Keratinocyte (primary cell): ENCODE measurements around the gene KLHL25.
"Not testable (repeated sequence)": the region's sequence is repeated elsewhere in the genome, so short reads cannot be mapped to it uniquely, and the experiment has no call there.

Source experiments
- EZH2 ChIP-seq: IDR thresholded peaks from one replicate; pipeline ENCODE4 v1.6.1; 2012; ENCODE audit warnings: inconsistent platforms, mild to moderate bottlenecking, low read length, moderate library complexity
- TF ChIP-seq, protein P1 (sequence below), 3 experiments: IDR thresholded peaks in 1 of 3; conservative IDR thresholded peaks in 1 of 3; optimal IDR thresholded peaks in 1 of 3; 2 replicates in 2 of 3; 3 replicates in 1 of 3; pipeline versions ENCODE3 to v1.5.1; 2011; ENCODE audit warnings: low read length in 3 of 3, mild to moderate bottlenecking in 3 of 3, moderate library complexity in 2 of 3, control low read depth in 1 of 3, inconsistent platforms in 1 of 3; ENCODE audit not compliant: insufficient read depth in 2 of 3; ENCODE audit errors: extremely low read depth in 1 of 3

DNA sequence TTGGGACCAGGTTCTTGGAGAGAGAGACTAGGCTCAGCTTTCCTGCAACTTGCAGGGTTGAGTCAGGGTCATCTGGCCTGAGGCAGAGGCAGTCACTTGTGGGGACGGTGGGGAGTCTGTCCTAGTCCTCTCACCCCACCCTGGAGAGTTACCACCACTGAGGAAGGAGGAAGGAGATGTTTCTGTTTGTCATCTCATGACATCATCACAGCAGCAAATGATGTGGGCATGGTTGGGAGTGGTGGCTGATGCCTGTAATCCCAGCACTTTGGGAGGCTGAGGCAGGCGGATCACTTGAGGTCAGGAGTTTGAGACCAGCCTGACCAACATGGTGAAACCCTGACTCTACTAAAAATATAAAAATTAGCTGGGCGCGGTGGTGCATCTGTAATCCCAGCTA, 35.0 kb upstream of the KLHL25 start:
- not testable (repeated sequence) for TF ChIP-seq EZH2
- TF ChIP-seq, protein P1, sequence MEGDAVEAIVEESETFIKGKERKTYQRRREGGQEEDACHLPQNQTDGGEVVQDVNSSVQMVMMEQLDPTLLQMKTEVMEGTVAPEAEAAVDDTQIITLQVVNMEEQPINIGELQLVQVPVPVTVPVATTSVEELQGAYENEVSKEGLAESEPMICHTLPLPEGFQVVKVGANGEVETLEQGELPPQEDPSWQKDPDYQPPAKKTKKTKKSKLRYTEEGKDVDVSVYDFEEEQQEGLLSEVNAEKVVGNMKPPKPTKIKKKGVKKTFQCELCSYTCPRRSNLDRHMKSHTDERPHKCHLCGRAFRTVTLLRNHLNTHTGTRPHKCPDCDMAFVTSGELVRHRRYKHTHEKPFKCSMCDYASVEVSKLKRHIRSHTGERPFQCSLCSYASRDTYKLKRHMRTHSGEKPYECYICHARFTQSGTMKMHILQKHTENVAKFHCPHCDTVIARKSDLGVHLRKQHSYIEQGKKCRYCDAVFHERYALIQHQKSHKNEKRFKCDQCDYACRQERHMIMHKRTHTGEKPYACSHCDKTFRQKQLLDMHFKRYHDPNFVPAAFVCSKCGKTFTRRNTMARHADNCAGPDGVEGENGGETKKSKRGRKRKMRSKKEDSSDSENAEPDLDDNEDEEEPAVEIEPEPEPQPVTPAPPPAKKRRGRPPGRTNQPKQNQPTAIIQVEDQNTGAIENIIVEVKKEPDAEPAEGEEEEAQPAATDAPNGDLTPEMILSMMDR (optimal IDR thresholded peaks at IDR 0.05 in 1 of 3, IDR thresholded peaks at IDR 0.05 in 1 of 3, conservative IDR thresholded peaks at IDR 0.05 in 1 of 3; ENCODE audit: extremely low read depth in 1 of 3, insufficient read depth in 2 of 3, low read length in 3 of 3): not testable (repeated sequence)
